HS-27A (cell line): ENCODE results near the gene ZNF691.
"Not testable (repeated sequence)": the region's sequence is repeated elsewhere in the genome, so short reads cannot be mapped to it uniquely, and the experiment has no call there.

ENCODE experiments used
- DNase-seq: peaks from one replicate; pipeline ENCODE4 v3.0.0-alpha.2; 2012; ENCODE audit warnings: low read depth, missing footprints

Gene ZNF691

DNA sequence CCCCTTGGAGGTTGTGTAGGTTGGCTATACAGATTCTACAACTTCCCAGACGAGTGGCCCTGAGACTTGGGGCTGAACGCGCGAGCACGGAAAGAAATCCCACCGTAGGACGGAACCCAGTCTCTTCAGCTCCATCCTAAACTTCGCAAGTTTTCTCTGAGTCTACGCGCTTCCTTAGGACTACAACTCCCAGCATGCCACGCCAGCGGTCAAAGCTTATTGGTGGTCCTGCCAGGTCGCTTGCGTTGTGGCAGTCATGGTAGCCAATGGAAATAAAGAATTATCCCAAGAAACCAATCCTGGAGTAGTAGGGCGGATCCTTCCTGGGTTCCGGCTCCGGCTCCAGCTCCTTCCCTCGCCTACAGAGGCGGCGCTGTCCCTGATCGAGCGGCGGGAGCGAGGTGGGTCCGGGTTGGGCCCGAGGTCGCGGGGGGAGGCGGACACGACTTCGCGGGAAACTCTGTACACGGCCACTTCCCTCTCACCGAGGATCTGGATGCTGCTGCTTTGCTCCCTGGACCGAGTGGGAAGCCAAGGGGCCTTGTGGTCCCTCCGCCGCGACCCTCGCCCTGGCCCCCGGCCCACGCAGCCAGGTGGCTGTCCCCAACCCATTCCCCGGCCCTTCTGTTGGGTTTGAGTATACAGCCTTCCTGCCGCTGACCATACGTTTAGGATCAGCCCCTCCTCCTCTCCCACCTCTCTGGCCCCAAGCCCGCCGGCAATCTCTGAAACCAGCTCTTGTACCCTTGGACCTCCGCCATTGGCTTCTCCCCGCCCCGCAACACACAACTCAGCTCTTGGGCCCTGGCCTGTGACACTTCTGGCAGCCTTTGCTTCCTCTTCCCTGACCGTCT is at the start of gene ZNF691:
Gene ZNF691 (plus strand): TSS at position 357 of the 854 bp plus-strand sequence. CDS start 3,046 bp downstream, outside the sequence.
- DNase-seq = peak; percentile 96

- DNase-seq = no peak
Observed at GRCh38 chr1:42797414-42797813, 49.0 kb upstream of the ZNF691 start.

GRCh38 chr1:42797979-42798378 is 48.4 kb upstream of the ZNF691 start:
- no peak for DNase-seq

- DNase-seq = no peak
Observed at GRCh38 chr1:42801832-42802473, 44.5 kb upstream of the ZNF691 start.

- no peak for DNase-seq
Observed at GRCh38 chr1:42806171-42806570, 40.2 kb upstream of the ZNF691 start.

DNA sequence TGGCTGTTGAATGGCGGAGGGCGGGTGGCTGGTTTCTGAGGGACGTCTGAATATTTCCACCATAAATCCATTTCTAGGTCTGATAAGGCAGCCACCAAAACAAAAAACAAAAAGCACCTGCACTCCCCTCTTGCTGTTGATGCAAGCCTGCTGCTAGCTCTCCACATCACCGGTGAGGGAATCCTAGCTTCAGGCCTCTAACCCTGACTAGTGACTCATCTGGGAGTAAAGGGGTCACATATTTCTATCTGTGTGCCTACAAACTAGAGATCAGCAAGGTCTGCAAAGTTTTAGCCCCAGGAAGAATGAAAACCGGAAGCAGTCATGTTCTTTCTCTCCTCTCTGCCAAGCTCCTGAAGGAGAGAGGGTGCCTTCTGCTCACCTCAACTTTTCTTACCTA is 39.8 kb upstream of the ZNF691 start:
- no peak for DNase-seq

- DNase-seq = no peak
Observed at GRCh38 chr1:42807056-42807668, 39.3 kb upstream of the ZNF691 start.

GRCh38 chr1:42814815-42815214 is 31.6 kb upstream of the ZNF691 start:
- DNase-seq = not testable (repeated sequence)

DNA sequence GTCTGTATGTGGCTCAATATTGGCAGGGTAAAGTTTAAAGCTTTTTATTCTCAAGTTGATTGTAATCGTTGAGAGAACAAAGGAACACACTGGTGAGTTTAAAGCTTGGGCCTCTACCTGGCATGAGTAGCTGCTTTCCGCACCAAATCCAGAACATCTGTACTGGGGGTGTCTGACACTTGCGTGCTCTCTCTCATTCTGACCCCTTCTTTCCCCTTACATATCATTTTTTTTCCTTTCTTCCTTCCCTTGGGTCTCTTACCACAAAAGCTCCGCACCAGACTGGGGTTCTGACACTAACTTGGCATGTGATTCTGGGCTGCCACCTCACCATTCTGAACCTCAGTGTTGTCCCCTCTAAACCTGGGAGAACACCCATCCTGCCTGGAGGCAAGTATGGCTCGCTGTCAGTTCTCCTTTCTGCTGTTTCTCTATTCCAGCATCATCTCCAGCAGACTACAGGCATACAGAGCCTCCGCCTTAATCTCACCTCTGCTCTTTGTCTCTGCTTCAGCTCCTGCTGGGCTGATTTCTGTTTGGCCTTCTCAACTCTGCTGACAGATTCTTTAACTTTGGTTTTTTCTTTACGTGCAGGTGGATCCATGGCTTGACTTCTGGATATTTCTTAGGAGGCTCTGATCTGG is 30.4 kb upstream of the ZNF691 start:
- no peak for DNase-seq

DNA sequence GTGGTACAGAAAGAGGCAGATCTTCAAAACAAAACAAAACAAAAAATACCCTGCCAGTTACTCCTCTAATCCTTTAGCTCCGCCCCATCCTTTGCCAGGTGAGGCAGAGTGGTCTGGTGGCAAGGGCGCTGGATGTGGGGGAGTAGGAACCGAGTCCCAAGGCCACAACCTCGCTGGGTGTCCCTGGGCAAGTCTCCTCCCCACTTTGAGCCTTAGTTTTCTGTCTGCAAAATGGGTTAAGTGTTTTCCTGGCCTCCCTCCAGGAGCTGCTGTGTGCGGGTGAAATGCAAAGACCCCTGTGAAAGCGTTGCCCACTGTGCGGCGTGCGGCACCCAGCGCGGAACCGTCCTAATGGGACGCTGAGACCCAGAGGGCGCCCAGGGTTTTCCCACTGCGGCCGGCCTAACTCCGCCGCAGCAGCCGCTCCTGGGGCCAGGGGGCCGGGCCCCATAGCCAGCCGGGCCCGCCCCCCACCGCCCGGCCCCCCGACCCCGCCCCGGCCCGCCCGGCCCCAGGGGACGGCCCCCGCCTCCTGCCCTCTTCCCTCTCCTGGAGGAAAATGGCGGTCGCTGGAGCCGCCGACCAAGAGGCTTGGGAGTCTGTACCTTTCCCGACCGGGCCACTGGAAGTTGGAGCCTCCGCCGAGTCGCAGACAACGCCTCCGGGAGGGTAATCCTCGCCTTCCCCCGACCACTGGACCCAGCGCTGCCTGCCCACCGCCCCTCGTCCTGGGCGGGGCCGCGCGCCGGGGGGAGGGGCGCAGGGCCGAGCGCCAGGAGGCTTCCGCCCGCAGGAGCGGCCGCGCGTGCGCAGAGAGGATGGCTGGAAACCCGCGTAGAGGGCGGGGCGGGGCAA is 29.6 kb upstream of the ZNF691 start, which contains the start of the genes ERMAP and SVBP:
Gene ERMAP (plus strand): TSS at position 538 of the 855 bp plus-strand sequence. CDS start 13,327 bp downstream, outside the sequence.
Gene SVBP (minus strand): TSS at position 813 of the 855 bp plus-strand sequence. CDS start 853 bp downstream, outside the sequence.
- DNase-seq = peak; percentile 70

GRCh38 chr1:42817440-42817767 is 29.0 kb upstream of the ZNF691 start:
- DNase-seq = no peak

GRCh38 chr1:42817976-42818375 is 28.4 kb upstream of the ZNF691 start:
- DNase-seq = no peak

GRCh38 chr1:42820813-42821212 is 25.6 kb upstream of the ZNF691 start:
- DNase-seq = no peak

- no peak for DNase-seq
Observed at GRCh38 chr1:42821690-42822089, 24.7 kb upstream of the ZNF691 start.

- no peak for DNase-seq
Observed at GRCh38 chr1:42822800-42823392, 23.5 kb upstream of the ZNF691 start.

- no peak for DNase-seq
Observed at GRCh38 chr1:42824481-42825035, 21.9 kb upstream of the ZNF691 start.

DNA sequence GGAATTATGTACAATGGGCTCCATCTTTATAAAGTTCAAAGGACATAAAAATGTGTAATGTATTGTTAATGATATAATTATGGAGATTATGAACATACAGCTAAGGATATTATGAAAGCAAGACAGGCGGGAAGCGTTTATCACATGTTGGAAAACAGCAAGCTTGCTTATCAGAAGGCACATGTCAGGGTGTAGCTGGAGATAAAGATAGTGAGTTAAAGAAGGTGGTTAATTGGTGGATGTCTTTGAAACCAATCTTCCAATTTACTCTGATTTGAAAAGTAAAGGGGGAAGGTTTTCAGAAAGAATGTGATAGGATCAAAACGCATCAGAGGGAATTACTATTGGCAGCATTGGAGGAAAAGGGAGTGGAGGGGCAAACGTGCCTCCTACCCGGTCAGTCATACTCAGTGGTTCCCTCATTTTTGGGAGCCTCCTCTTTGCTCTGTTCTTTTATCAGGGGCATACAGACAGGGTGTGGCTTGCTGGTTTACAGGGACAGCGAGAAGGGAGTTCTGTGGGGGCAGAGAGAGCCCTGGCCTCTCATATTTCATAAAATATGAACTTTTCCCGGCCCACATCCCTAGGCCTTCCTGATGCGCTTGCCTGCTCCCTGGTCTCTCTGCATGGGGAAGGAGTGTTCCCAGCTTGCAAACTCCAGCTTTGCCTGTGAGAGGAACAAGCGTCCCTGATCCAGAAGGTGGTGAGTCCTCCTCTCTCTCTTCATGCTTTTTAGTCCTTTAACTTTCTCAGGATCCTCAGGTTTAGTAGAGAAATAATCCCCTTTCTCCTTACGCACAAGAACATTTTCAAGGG is 21.2 kb upstream of the ZNF691 start:
- no peak for DNase-seq

- no peak for DNase-seq
Observed at GRCh38 chr1:42830631-42831030, 15.8 kb upstream of the ZNF691 start.

DNA sequence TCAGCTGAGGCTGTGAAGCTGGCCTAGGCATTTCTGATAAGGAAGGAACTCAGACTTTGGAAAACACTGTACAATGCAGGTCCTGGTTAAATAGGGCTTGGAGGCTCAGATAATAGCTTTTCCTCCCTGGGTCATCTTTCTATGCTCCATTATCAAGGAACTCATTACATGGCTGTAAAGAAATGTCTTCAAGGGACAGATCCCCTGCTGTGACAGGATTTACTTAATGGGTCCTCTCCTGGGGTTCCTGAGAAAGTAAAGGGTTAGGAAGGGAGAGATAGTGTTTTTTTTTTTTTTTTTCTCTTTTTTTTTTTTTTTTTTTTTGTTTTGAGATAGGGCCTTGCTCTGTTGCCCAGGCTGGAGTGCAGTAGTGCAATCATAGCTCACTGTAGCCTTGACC is 15.1 kb upstream of the ZNF691 start:
- DNase-seq = no peak
